Measurements from ENCODE around the gene TMIE.

Gene TMIE

DNA sequence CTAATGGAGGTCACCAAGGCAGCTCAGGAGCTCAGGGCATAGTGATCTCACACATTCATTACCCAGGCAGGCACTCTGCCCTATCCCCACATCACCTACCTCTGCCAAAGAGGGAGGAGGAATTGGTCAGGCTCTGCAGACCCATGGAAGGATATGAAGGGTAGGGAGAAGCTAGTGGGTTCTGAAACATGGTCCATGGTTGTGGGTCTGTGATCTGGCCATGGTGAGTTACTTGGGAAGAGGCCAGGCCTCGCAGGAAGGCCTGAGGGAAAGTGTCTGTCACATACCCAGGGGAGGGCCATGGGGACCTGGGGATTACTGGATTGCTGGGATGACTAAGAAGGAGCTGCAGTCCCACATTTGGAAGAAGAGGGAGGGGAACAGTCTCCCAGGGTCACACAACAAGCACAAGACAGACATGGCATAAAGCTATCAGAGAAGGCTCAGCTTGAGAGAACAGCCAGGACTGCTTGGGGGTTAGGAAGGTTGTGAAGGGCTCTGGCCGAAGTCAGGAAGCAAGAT lies 17.9 kb downstream of the TMIE start:
- Histone ChIP-seq H3K79me2 (ENCODE audit: low read length) (no peaks in the 10 kb centered on the region), H3K9ac (ENCODE audit: low read length) (no peak overlapping the region), H3K4me2 (ENCODE audit: low read length) (no peak overlapping the region), H3K9me3 (ENCODE audit: insufficient read depth, low read length) (no peaks in the 10 kb centered on the region), H3K4me1 (ENCODE audit: low read length) (peaks cover 4% of the 10 kb centered on the region), H3K36me3 (replicated peaks; ENCODE audit: low read depth, low read length) (no peaks in the 10 kb centered on the region), H3K27me3 (ENCODE audit: low read depth, low read length) (peaks cover 21% of the 10 kb centered on the region; the same call in 1 of the 2 replicates), H4K20me1 (ENCODE audit: insufficient read depth, low read length) (no peaks in the 10 kb centered on the region), H3K27ac (ENCODE audit: low read length) (no peak overlapping the region), H2AFZ (ENCODE audit: low read depth, low read length) (no peak overlapping the region), H3K4me3 (ENCODE audit: low read length) (no peak overlapping the region)
- TF ChIP-seq EZH2phosphoT487 (IDR thresholded peaks at IDR 0.05; ENCODE audit: low read depth), result no peak
- TF ChIP-seq, protein P1, sequence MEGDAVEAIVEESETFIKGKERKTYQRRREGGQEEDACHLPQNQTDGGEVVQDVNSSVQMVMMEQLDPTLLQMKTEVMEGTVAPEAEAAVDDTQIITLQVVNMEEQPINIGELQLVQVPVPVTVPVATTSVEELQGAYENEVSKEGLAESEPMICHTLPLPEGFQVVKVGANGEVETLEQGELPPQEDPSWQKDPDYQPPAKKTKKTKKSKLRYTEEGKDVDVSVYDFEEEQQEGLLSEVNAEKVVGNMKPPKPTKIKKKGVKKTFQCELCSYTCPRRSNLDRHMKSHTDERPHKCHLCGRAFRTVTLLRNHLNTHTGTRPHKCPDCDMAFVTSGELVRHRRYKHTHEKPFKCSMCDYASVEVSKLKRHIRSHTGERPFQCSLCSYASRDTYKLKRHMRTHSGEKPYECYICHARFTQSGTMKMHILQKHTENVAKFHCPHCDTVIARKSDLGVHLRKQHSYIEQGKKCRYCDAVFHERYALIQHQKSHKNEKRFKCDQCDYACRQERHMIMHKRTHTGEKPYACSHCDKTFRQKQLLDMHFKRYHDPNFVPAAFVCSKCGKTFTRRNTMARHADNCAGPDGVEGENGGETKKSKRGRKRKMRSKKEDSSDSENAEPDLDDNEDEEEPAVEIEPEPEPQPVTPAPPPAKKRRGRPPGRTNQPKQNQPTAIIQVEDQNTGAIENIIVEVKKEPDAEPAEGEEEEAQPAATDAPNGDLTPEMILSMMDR (IDR thresholded peaks at IDR 0.05; ENCODE audit: low read depth, low read length), result no peak

DNA sequence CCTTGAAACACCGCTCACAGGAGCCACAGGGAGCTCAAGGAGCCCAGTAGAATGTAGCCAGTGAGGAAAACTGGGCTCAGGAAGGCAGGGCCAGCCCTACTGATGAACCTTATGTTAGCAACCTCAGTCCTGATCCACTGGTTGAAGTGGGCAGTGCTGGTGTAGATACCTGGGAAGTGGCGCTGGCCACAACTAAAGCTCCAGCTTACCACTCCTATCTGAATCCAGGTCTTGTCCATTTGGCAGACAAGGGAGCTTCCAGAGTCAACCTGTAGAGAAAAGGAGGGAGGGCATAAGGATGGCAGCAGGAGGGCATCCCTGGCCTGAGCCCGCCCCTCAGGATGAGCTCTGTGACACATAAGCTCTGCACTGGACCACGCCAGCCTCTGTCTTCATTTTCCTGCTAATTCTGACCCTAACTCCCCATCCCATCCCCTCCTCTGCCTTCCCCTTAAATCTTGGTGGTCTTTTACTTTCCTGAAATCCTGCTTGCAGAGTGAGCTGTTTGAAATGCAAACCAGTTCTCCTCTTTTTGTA lies 18.6 kb downstream of the TMIE start:
- peaks cover 21% of the 10 kb centered on the region; the same call in 1 of the 2 replicates for H3K27me3 ChIP-seq (ENCODE audit: low read depth, low read length)
- H3K4me2 ChIP-seq (ENCODE audit: low read length), result no peak overlapping the region
- no peak overlapping the region for H3K9ac ChIP-seq (ENCODE audit: low read length)
- no peak overlapping the region for H2AFZ ChIP-seq (ENCODE audit: low read depth, low read length)
- TF ChIP-seq EZH2phosphoT487 (IDR thresholded peaks at IDR 0.05; ENCODE audit: low read depth), result no peak
- TF ChIP-seq, protein P1 (IDR thresholded peaks at IDR 0.05; ENCODE audit: low read depth, low read length), result no peak
- no peaks in the 10 kb centered on the region for H3K4me1 ChIP-seq (ENCODE audit: low read length)
- H4K20me1 ChIP-seq (ENCODE audit: insufficient read depth, low read length), result no peaks in the 10 kb centered on the region
- H3K36me3 ChIP-seq (replicated peaks; ENCODE audit: low read depth, low read length), result no peaks in the 10 kb centered on the region
- no peak overlapping the region for H3K4me3 ChIP-seq (ENCODE audit: low read length)
- no peak overlapping the region for H3K27ac ChIP-seq (ENCODE audit: low read length)
- no peaks in the 10 kb centered on the region for H3K79me2 ChIP-seq (ENCODE audit: low read length)
- no peaks in the 10 kb centered on the region for H3K9me3 ChIP-seq (ENCODE audit: insufficient read depth, low read length)

DNA sequence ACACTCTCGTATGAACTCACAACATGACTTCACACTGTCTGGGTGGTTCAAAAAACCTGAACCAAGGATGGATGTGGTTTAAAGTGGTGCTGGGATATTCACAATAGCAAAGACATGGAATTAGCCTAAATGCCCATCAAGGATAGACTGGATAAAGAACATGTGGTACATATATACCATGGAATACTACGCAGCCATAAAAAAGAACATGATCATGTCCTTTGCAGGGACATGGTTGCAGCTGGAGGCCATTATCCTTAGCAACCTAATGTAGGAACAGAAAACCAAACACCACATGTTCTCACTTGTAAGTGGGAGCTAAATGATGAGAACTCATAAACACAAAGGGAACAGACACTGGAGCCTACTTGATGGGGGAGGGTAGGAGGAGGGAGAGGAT lies 19.8 kb downstream of the TMIE start:
- H4K20me1 ChIP-seq (ENCODE audit: insufficient read depth, low read length), result no peaks in the 10 kb centered on the region
- H3K9ac ChIP-seq (ENCODE audit: low read length), result no peak overlapping the region
- no peak overlapping the region for H3K4me2 ChIP-seq (ENCODE audit: low read length)
- TF ChIP-seq EZH2phosphoT487 (IDR thresholded peaks at IDR 0.05; ENCODE audit: low read depth), result no peak
- TF ChIP-seq, protein P1 (IDR thresholded peaks at IDR 0.05; ENCODE audit: low read depth, low read length), result no peak
- no peaks in the 10 kb centered on the region for H3K36me3 ChIP-seq (replicated peaks; ENCODE audit: low read depth, low read length)
- H3K27ac ChIP-seq (ENCODE audit: low read length), result no peak overlapping the region
- no peaks in the 10 kb centered on the region for H3K79me2 ChIP-seq (ENCODE audit: low read length)
- H3K9me3 ChIP-seq (ENCODE audit: insufficient read depth, low read length), result no peaks in the 10 kb centered on the region
- H3K4me3 ChIP-seq (ENCODE audit: low read length), result no peak overlapping the region
- H2AFZ ChIP-seq (ENCODE audit: low read depth, low read length), result no peak overlapping the region
- peaks cover 26% of the 10 kb centered on the region; the same call in 1 of the 2 replicates for H3K27me3 ChIP-seq (ENCODE audit: low read depth, low read length)
- no peaks in the 10 kb centered on the region for H3K4me1 ChIP-seq (ENCODE audit: low read length)

DNA sequence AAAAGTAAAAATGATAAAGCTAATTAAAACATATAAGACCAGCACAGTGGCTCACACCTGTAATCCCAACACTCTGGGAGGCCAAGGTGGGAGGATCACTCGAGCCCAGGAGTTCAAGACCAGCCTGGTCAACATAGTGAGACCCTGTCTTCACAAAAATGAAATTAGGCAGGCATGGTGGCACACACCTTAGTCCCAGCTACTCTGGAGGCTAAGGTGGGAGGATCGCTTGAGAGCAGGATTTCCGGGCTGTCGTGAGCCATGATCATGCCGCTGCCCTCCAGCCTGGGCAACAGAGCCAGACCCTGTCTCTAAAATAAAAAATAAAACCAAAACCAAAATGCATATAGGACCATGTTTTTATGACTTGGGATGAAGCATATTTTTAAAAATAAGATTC lies 21.3 kb downstream of the TMIE start:
- H3K36me3 ChIP-seq (replicated peaks; ENCODE audit: low read depth, low read length), result no peaks in the 10 kb centered on the region
- H3K27me3 ChIP-seq (ENCODE audit: low read depth, low read length), result peaks cover 26% of the 10 kb centered on the region; the same call in 1 of the 2 replicates
- H3K79me2 ChIP-seq (ENCODE audit: low read length), result no peaks in the 10 kb centered on the region
- H3K9me3 ChIP-seq (ENCODE audit: insufficient read depth, low read length), result no peaks in the 10 kb centered on the region
- no peaks in the 10 kb centered on the region for H3K4me1 ChIP-seq (ENCODE audit: low read length)
- no peak overlapping the region for H3K27ac ChIP-seq (ENCODE audit: low read length)
- no peak overlapping the region for H3K9ac ChIP-seq (ENCODE audit: low read length)
- no peaks in the 10 kb centered on the region for H4K20me1 ChIP-seq (ENCODE audit: insufficient read depth, low read length)
- no peak overlapping the region for H3K4me3 ChIP-seq (ENCODE audit: low read length)
- no peak overlapping the region for H3K4me2 ChIP-seq (ENCODE audit: low read length)
- no peak overlapping the region for H2AFZ ChIP-seq (ENCODE audit: low read depth, low read length)
- TF ChIP-seq, protein P1 (IDR thresholded peaks at IDR 0.05; ENCODE audit: low read depth, low read length), result no peak
- no peak for TF ChIP-seq EZH2phosphoT487 (IDR thresholded peaks at IDR 0.05; ENCODE audit: low read depth)
